GM18520 (cell line): ENCODE data around the gene EFCAB8.
"Not testable (repeated sequence)": the region's sequence is repeated elsewhere in the genome, so short reads cannot be mapped to it uniquely, and the experiment has no call there.

Source experiments
- ATAC-seq: cut with Tn5 transposase; IDR thresholded peaks from one replicate; pipeline ENCODE4 v1.9.1; 2021; ENCODE audit not compliant: unreplicated experiment

EFCAB8 gene

GRCh38 chr20:32885185-32885584 lies 26.5 kb downstream of the EFCAB8 start:
- no peak for ATAC-seq

DNA sequence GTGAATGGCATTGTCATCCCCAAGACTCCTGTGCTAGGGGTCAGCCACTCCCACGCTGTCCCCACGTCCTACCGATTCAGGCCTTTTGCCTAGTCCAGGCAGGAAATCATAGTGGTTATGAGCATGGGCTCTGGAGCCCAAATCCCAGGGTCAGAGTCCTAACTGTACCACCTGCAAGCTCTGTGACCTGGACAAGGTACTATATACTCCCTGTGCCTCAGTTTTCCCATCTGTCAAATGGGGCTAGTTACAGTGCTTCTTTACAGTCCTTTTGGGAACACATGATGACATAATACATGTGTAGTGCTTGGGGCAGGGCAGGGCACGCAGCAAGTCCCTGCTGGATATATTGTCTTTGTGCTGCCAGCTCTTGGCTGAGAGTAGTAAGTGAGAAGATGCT lies 27.2 kb downstream of the EFCAB8 start:
- ATAC-seq: no peak

DNA sequence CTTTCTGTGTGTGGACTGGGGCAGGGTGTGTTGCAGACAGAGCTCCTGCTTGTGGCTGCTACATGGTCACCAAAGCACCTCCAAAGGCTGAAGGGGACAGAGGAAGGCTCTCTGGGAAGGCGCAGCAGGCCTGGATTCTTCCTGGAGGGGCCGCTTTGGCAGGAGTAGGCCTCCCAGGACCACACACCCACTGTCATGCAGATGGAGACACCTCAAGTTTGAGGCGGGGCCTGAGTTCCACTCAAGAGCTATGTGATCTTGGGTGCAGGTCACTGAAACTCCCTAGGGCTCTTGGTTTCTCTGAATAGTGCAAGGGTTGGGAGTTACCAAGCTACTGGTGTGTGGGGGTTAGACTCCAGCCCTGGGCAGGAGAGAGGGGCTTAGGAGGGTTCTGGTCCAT lies 27.9 kb downstream of the EFCAB8 start:
- ATAC-seq: no peak

GRCh38 chr20:32887492-32887891 lies 28.8 kb downstream of the EFCAB8 start:
- ATAC-seq: no peak

GRCh38 chr20:32888636-32889035 lies 29.9 kb downstream of the EFCAB8 start:
- ATAC-seq: no peak

GRCh38 chr20:32889281-32889680 lies 30.6 kb downstream of the EFCAB8 start:
- no peak for ATAC-seq

DNA sequence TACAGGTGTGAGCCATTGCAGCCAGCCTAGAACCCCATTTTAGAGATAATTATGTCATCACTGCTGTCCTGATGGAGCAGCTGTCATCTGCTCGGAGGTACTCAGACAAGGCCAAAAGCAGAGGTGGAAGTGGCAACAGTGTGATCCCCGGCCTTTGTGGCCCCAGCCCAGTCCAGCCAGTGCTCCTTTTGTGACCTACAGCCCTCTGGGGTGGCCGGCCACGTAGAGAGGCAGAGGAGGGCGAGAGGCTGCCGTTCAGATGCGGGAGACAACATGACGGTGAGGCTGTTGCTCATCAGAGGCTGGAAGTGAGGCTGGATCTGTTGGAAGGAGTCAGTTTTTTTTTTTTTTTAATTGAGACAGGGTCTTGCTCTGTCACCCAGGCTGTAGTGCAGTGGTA lies 32.8 kb downstream of the EFCAB8 start:
- no peak for ATAC-seq

DNA sequence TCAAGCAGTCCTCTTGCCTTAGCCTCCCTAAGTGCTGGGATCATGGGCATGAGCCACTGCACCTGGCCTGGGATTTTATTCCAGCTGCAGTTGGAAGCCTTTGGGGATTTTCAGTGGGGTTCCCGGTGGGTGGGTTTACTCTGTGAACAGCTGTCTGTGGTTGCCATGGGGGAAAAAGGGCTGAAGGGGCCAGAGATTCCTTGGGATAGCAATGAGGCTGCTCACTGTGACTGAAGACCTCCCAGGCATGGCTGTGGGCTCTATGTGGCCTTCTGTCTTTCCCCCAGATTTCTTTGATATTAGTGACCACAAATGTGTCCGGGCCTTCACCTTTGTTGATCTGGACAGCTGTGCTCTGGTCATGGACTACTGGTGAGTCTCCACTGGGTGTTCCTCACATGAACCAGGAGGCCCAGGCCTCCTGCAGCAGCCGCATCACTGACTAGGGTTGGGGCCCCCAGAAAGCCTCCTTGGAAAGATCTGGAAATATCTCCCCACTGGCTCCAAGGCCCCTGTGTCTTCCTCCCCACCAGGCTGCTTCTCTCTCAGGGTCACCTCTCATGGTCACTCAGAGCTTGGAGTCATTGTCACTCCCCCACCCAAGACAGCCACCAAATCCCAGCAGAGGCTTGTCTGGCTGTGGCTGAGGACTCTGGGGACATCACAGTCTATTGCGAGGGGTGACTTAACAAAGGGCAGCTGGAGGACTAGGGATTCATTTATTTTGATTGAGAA lies 33.4 kb downstream of the EFCAB8 start:
- no peak for ATAC-seq

- no peak for ATAC-seq
These were observed 34.7 kb downstream of the EFCAB8 start for GRCh38 chr20:32893263-32894025.

DNA sequence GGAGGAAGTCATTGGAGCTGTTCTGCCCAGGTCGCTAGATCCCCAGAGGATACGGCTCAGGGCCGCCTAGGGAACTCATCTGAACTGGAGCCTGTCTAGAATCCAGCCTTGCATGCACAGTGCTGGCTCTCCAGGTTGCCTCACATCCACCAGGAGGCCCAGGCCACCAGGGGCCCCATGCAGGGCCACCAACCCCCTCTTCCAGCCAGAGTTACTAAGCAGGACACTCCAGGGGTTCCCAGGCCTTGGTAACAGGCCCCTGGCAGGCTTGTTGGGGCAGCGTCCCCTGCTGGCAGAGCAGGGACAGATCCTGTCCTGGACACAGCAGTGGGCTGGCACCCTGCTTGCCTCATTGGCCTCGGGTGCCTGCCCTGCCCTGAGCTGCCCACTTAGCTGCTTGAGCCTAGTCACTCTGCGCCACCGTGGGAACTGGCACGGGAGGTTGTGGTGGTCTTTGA lies 35.3 kb downstream of the EFCAB8 start:
- ATAC-seq: no peak

DNA sequence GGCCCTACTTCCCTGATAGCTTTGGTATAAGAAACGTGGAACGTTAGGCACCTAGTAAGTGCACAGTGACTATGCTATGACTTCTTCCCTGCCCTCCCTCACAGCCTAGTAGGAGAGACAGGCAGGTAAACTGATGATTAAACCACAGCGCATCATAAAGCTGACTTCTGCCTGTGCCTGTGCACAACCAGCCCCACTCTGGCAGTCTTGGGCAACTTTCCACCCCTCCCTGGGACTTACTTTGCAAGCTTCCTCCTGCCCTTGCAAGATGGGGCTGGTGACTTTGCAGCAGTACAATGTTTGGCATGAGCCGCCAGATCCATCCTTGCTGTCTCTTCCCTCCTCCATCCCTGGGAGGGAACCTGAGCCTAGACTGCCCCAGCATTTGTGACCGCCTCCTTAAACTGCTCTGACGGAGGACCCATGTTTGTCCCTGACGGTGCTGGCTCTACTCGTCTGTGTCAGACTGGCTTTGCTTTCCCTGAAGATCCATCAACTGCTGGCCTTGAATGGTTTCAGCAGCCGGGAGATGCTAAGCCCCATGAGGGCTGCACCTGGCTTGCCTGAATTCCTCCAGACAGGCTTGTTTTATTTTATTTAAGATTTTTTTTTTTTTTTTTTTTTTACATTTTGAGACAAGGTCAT lies 36.1 kb downstream of the EFCAB8 start:
- no peak for ATAC-seq

- ATAC-seq: no peak
These were observed 38.0 kb downstream of the EFCAB8 start for GRCh38 chr20:32896521-32897280.

GRCh38 chr20:32898729-32899128 lies 40.0 kb downstream of the EFCAB8 start:
- ATAC-seq: no peak

DNA sequence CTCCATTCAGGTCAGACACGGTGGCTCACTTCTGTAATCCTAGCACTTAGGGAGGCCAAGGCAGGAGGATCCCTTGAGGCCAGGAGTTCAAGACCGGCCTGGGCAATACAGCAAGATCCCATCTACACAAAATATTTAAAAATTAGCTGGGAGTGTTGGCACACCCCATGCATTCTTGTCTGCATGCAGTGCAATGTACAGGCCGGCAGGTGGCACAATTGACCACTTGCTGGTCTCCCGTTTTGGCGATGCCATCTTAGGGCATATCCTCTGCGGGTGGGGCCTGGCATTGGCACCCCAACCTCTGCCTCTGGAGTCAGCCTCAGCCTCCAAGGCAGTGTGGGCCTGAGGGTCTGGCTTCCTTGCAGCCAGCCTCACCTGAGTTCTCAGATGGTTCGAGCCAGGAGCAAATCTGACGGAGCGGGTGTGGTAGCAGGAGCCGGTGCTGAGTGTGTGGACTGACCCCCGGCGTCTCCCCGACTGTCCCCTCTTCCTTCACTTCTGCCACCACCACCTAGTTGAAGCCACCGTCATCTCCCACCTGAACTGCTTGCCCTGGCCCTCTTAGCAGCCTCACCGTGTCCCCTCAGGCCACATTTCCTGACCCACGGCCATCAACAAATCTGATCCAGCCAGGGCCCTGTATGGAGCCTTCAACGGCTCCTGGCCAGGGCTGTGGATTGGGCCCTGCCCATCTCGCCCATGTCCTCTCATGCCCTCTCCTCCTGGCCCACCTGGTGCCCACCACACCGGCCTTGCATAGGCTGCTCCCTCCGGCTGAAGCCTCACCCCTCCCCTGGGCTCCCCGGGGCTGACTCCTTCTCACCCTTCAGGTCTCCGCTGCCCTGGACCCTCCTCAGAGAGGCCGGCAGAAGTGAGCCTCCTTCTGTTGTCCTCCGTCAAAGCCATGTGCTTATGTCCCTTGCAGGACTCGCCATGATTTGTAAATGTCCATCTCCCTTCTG lies 44.0 kb downstream of the EFCAB8 start:
- ATAC-seq: no peak

- no peak for ATAC-seq
These were observed 45.0 kb downstream of the EFCAB8 start for GRCh38 chr20:32903666-32904175.

GRCh38 chr20:32904678-32905077 lies 46.0 kb downstream of the EFCAB8 start:
- not testable (repeated sequence) for ATAC-seq

GRCh38 chr20:32906200-32906599 lies 47.5 kb downstream of the EFCAB8 start:
- no peak for ATAC-seq

DNA sequence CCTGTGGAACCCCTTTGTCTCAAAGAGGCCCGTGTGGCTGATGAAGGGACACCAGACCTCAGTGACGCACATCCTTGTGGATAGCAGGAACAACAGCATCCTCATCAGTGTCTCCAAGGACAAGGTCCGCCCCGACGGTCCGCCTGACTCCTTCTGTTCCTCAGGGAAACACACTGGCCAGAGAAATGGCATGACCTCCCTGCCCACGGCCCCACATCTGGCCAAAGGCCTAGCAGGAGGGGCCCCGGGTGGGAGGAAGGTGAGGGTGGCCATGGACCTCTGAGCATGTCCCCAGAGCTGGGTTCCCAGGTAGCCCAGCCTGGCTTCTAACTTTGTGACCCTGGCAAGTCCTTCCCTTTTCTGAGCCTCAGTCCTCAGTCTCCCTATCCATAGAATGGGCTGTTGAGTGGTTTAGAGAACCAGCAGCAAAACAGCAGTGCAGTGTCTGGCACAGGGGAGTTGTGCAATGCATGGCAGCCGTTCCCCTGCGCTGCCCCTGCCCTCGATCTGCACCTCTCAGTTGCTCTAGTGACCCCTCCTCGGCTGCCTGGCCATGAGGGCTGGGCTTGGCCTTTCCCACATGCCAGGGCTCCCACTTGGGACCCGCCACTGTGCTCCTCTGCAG lies 48.3 kb downstream of the EFCAB8 start:
- ATAC-seq: no peak

- ATAC-seq: no peak
These were observed 49.2 kb downstream of the EFCAB8 start for GRCh38 chr20:32907886-32908285.
